ENCODE results near the gene PRELID2.

DNA sequence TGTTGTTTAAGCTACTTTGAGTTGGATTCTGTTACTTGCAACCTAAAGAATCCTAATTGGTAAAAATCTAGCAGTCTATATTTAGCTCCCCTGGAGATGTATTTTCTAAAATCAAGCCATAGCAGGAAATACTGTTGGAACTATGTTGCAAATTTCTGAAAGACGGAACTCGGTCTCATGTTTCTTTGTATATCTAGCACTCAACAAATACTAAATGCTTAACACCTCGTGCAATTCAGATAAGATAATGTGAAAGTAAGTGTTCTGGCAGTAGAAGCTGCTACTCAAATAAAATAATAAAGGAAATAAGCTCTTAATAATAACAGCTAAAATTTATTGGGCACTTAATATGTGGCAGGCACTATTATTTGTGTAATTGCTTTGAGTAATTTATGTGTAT, 10.9 kb upstream of the PRELID2 start:
- TF ChIP-seq, protein P1, sequence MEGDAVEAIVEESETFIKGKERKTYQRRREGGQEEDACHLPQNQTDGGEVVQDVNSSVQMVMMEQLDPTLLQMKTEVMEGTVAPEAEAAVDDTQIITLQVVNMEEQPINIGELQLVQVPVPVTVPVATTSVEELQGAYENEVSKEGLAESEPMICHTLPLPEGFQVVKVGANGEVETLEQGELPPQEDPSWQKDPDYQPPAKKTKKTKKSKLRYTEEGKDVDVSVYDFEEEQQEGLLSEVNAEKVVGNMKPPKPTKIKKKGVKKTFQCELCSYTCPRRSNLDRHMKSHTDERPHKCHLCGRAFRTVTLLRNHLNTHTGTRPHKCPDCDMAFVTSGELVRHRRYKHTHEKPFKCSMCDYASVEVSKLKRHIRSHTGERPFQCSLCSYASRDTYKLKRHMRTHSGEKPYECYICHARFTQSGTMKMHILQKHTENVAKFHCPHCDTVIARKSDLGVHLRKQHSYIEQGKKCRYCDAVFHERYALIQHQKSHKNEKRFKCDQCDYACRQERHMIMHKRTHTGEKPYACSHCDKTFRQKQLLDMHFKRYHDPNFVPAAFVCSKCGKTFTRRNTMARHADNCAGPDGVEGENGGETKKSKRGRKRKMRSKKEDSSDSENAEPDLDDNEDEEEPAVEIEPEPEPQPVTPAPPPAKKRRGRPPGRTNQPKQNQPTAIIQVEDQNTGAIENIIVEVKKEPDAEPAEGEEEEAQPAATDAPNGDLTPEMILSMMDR (IDR thresholded peaks at IDR 0.05 in 8 of 11, conservative IDR thresholded peaks at IDR 0.05 in 3 of 11): no peak
- no peak for TF ChIP-seq POLR2AphosphoS5 (IDR thresholded peaks at IDR 0.05)
